ENCODE results near the gene APOBEC3H. TPM values are rescaled to one million over a fixed set of nuclear protein-coding genes. Genes with fewer than 3 reads are reported as not detected.

APOBEC3H gene
- total RNA-seq, 1 experiment from 2014 or later, result not detected

DNA sequence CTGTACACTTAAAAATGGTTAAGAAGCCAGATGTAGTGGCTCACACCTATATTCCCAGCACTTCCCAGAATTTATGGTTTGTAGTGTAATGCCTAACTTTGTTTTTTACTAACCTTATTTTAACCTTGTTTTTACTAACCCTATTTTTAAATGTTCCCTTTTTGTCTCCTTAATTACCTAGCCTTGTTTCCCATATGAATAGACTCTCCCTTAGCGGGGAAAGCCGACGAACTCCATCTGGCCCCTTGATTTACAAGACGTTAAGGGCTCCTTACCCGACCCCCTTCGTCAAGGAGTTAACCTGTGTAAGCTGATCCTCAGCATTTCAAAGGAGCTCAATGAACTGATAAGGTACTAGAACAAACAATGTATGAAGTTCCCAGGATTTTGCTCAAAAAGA is 17.1 kb downstream of the APOBEC3H start:
- CTCF ChIA-PET, result interaction anchor here (0.6 kb wide), 1 partner anchor 98 kb away, joined by 8 read pairs; no protein-coding TSS in a partner anchor
- no peak for DNase-seq (ENCODE audit: low spot score)
- Histone ChIP-seq H3K27ac (ENCODE audit: low read depth, low read length, poor library complexity, severe bottlenecking) (no peak overlapping the region), H3K4me1 (ENCODE audit: insufficient read depth, low read length, poor library complexity, severe bottlenecking) (peaks cover 3% of the 10 kb centered on the region), H3K36me3 (ENCODE audit: insufficient read depth, low read length, poor library complexity, severe bottlenecking) (no peaks in the 10 kb centered on the region), H3K27me3 (replicated peaks; ENCODE audit: insufficient read depth, low read depth, low read length, poor library complexity) (no peaks in the 10 kb centered on the region), H3K9me3 (ENCODE audit: low read depth, low read length, poor library complexity, severe bottlenecking) (no peaks in the 10 kb centered on the region), H3K4me3 (ENCODE audit: low read depth, low read length, poor library complexity, severe bottlenecking) (no peak overlapping the region)
- TF ChIP-seq, protein P1, sequence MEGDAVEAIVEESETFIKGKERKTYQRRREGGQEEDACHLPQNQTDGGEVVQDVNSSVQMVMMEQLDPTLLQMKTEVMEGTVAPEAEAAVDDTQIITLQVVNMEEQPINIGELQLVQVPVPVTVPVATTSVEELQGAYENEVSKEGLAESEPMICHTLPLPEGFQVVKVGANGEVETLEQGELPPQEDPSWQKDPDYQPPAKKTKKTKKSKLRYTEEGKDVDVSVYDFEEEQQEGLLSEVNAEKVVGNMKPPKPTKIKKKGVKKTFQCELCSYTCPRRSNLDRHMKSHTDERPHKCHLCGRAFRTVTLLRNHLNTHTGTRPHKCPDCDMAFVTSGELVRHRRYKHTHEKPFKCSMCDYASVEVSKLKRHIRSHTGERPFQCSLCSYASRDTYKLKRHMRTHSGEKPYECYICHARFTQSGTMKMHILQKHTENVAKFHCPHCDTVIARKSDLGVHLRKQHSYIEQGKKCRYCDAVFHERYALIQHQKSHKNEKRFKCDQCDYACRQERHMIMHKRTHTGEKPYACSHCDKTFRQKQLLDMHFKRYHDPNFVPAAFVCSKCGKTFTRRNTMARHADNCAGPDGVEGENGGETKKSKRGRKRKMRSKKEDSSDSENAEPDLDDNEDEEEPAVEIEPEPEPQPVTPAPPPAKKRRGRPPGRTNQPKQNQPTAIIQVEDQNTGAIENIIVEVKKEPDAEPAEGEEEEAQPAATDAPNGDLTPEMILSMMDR (conservative IDR thresholded peaks at IDR 0.05; ENCODE audit: low read depth, low read length), result no peak
- TF ChIP-seq EZH2 (IDR thresholded peaks at IDR 0.05; ENCODE audit: borderline replicate concordance, low read depth, low read length, poor library complexity, severe bottlenecking), result no peak
- no TSS peak for BruUV-seq (replicated peaks)
- intact Hi-C loops (cut with micrococcal nuclease; ENCODE audit: unreplicated experiment), result no loop called here
- POLR2A ChIA-PET (ENCODE audit: low non-redundant PET), result no interaction called here

DNA sequence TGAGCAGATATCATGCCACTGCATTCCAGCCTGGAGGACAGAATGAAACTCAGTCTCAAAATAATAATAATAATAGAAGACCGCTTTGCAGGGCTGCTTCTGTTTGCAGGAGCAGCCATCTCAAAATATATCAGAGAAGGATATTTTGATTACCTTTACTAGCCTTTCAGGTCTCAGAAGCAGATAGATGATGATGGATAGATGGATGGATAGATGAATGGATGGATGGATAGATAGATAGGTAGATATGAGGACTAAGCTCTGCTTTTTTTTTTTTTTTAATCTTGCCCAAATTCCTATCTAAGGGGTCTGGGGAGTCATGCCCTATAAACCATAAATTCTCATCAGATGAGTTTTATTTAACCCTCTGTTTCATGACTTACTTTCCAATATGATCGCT is 18.5 kb downstream of the APOBEC3H start:
- BruUV-seq (replicated peaks), result no TSS peak
- Histone ChIP-seq H3K4me1 (ENCODE audit: insufficient read depth, low read length, poor library complexity, severe bottlenecking) (peaks cover 3% of the 10 kb centered on the region), H3K9me3 (ENCODE audit: low read depth, low read length, poor library complexity, severe bottlenecking) (no peaks in the 10 kb centered on the region), H3K36me3 (ENCODE audit: insufficient read depth, low read length, poor library complexity, severe bottlenecking) (no peaks in the 10 kb centered on the region), H3K27ac (ENCODE audit: low read depth, low read length, poor library complexity, severe bottlenecking) (no peak overlapping the region), H3K4me3 (ENCODE audit: low read depth, low read length, poor library complexity, severe bottlenecking) (no peak overlapping the region), H3K27me3 (replicated peaks; ENCODE audit: insufficient read depth, low read depth, low read length, poor library complexity) (no peaks in the 10 kb centered on the region)
- TF ChIP-seq, protein P1 (conservative IDR thresholded peaks at IDR 0.05; ENCODE audit: low read depth, low read length), result no peak
- no peak for TF ChIP-seq EZH2 (IDR thresholded peaks at IDR 0.05; ENCODE audit: borderline replicate concordance, low read depth, low read length, poor library complexity, severe bottlenecking)
- POLR2A ChIA-PET (ENCODE audit: low non-redundant PET), result no interaction called here
- intact Hi-C loops (cut with micrococcal nuclease; ENCODE audit: unreplicated experiment), result loop anchor here (5.0 kb wide), 3 partner anchors 108 to 348 kb away; partner anchors contain the start of gene CBX6
- CTCF ChIA-PET, result no interaction called here
- no peak for DNase-seq (ENCODE audit: low spot score)

DNA sequence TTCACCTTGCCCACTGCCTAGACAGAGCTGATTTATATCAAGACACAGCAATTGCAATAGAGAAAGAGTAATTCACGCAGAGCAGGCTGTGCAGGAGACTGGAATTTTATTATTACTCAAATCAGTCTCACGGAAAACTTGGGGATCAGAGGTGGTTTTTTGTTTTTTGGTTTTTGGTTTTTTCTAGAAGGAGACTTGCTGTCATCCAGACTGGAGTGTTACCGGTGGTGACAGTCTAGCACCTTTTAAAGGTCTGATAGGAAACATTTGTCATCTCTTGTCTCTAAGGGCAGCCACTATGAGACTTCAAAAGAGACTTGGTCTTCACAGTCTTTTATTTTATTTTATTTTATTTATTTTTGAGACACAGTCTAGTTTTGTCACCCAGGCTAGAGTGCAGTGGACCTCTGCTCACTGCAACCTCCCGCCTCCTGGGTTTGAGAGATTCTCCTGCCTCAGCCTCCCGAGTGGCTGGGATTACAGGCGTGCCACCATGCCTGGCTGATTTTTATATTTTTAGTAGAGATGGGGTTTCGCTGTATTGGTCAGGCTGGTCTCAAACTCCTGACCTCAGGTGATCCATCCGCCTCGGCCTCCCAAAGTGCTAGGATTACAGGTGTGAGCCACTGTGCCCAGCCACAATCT is 19.1 kb downstream of the APOBEC3H start:
- TF ChIP-seq, protein P1 (conservative IDR thresholded peaks at IDR 0.05; ENCODE audit: low read depth, low read length), result no peak
- no peak for TF ChIP-seq EZH2 (IDR thresholded peaks at IDR 0.05; ENCODE audit: borderline replicate concordance, low read depth, low read length, poor library complexity, severe bottlenecking)
- intact Hi-C loops (cut with micrococcal nuclease; ENCODE audit: unreplicated experiment), result loop anchor here (5.0 kb wide), 3 partner anchors 109 to 349 kb away; partner anchors contain the start of gene CBX6
- no TSS peak for BruUV-seq (replicated peaks)
- H3K4me1 ChIP-seq (ENCODE audit: insufficient read depth, low read length, poor library complexity, severe bottlenecking), result peaks cover 3% of the 10 kb centered on the region
- no peaks in the 10 kb centered on the region for H3K27me3 ChIP-seq (replicated peaks; ENCODE audit: insufficient read depth, low read depth, low read length, poor library complexity)
- ChIA-PET CTCF (no interaction called here), POLR2A (ENCODE audit: low non-redundant PET) (no interaction called here)
- no peak overlapping the region for H3K27ac ChIP-seq (ENCODE audit: low read depth, low read length, poor library complexity, severe bottlenecking)
- H3K9me3 ChIP-seq (ENCODE audit: low read depth, low read length, poor library complexity, severe bottlenecking), result no peaks in the 10 kb centered on the region
- no peaks in the 10 kb centered on the region for H3K36me3 ChIP-seq (ENCODE audit: insufficient read depth, low read length, poor library complexity, severe bottlenecking)
- no peak for DNase-seq (ENCODE audit: low spot score)
- H3K4me3 ChIP-seq (ENCODE audit: low read depth, low read length, poor library complexity, severe bottlenecking), result no peak overlapping the region
